Stomach (tissue), 9 donors: ENCODE data around the gene PMEPA1. TPM values are rescaled to one million over a fixed set of nuclear protein-coding genes. Genes with fewer than 3 reads are reported as not detected.

Source experiments
- DNase-seq, 2 donors: peaks; one replicate each; pipeline versions ENCODE4 v3.0.0 to v3.0.0-alpha.2; 2013 to 2019
- H3K27ac ChIP-seq, 5 donors: fragments of 200-600 bp in 4 of 5; sonication (generic) in 4 of 5; one replicate each; pipeline ENCODE4 v1.5.1; 2013 to 2019; ENCODE audit warnings: mild to moderate bottlenecking in 1 of 5, moderate library complexity in 1 of 5
- H3K27me3 ChIP-seq, 3 donors: fragments of 200-600 bp; sonication (generic); one replicate each; pipeline ENCODE4 v1.5.1; 2017 to 2019; ENCODE audit warnings: mixed run types in 1 of 3
- H3K36me3 ChIP-seq, 4 donors: fragments of 200-600 bp; sonication (generic); 1 replicate in 3 of 4; 2 replicates in 1 of 4; pipeline ENCODE4 v1.5.1; 2016 to 2019
- H3K4me1 ChIP-seq, 4 donors: fragments of 200-600 bp; sonication (generic); one replicate each; pipeline ENCODE4 v1.5.1; 2016 to 2019
- H3K4me3 ChIP-seq, 4 donors: fragments of 200-600 bp; sonication (generic) in 3 of 4; one replicate each; pipeline ENCODE4 v1.5.1; 2016 to 2019; ENCODE audit warnings: mild to moderate bottlenecking in 1 of 4
- H3K9me3 ChIP-seq, 4 donors: fragments of 200-600 bp; sonication (generic); one replicate each; pipeline ENCODE4 v1.5.1; 2016 to 2019
- CTCF ChIP-seq, 7 experiments: fragments of 450-650 bp in 4 of 7; fragments of 200-600 bp in 3 of 7; sonication (generic) in 3 of 7; IDR thresholded peaks; one replicate each; pipeline ENCODE4 v1.5.1; 2016 to 2019; ENCODE audit warnings: antibody characterized with exemption in 7 of 7, control low read depth in 2 of 7, mild to moderate bottlenecking in 1 of 7
- EP300 ChIP-seq: sonication (generic); formaldehyde crosslinking; IDR thresholded peaks from one replicate; pipeline ENCODE4 v1.6.1; 2017; ENCODE audit warnings: antibody characterized with exemption
- POLR2A ChIP-seq, 4 donors: fragments of 450-650 bp; IDR thresholded peaks; one replicate each; pipeline ENCODE4 v1.6.1; 2016; ENCODE audit warnings: antibody characterized with exemption in 4 of 4, control low read depth in 2 of 4, mild to moderate bottlenecking in 1 of 4, moderate library complexity in 1 of 4
- POLR2AphosphoS5 ChIP-seq, 3 donors: sonication (generic); formaldehyde crosslinking; IDR thresholded peaks; one replicate each; pipeline ENCODE4 v1.6.1; 2016; ENCODE audit warnings: antibody characterized with exemption in 3 of 3
- WGBS, 5 donors: extraction: QIAGEN DNeasy Blood & Tissue Kit in 3 of 5; methylation state at CpG; one replicate each; pipeline versions ENCODE4 v1.1.5 to v1.1.7; 2013 to 2018; 5-methylcytosine and 5-hydroxymethylcytosine counted together
- intact Hi-C: fragments of 100-400 bp; cut with DNase I; formaldehyde crosslinking; loops from one replicate; pipeline ENCODE4 v1.15.1; 2023; ENCODE audit warnings: low total_unique reads
- polyA plus RNA-seq, 3 donors: library from polyadenylated mRNA; stranded (reverse); fragments of 200-250 nt; gene quantifications; one replicate each; pipeline ENCODE4 v1.2.3, GENCODE V29; 2013
- total RNA-seq, 5 donors: library from RNA; depleted of rRNA; stranded (reverse); fragments of >200 nt; gene quantifications; one replicate each; pipeline versions ENCODE4 v1.1.0 to v1.2.3, GENCODE V29; 2014 to 2016
- donor health status: healthy with polysubstance abuse.
- donor health status: Bipolar disorder and iron deficiency.
- donor health status: healthy.

PMEPA1 gene
- total and polyA plus RNA-seq, 8 donors = 5.3 to 17.2 (median 8.0) TPM; not detected in 1

- TF ChIP-seq POLR2A (IDR thresholded peaks at IDR 0.05) (no peak), CTCF (IDR thresholded peaks at IDR 0.05) (no peak), EP300 (no peak), POLR2AphosphoS5 (IDR thresholded peaks at IDR 0.05) (no peak)
- 66 to 82% (median 80%) methylated on average over 3 to 4 of the region's 4 CpGs for WGBS, 5 donors
- no peaks in the 10 kb centered on the region for H3K27me3 ChIP-seq
- no peak for DNase-seq
- intact Hi-C loops = no loop called here
- no peaks in the 10 kb centered on the region for H3K4me1 ChIP-seq
- H3K4me3 ChIP-seq = no peak overlapping the region
- no peaks in the 10 kb centered on the region for H3K36me3 ChIP-seq
- H3K27ac ChIP-seq = no peak overlapping the region
- H3K9me3 ChIP-seq = no peaks in the 10 kb centered on the region
Measured at GRCh38 chr20:57728762-57729161, 18.9 kb upstream of the PMEPA1 start.

- no peak overlapping the region for H3K4me3 ChIP-seq
- WGBS, 5 donors = 65 to 87% (median 73%) methylated on average over 3 of the region's 3 CpGs
Measured at GRCh38 chr20:57727863-57728262, 18.0 kb upstream of the PMEPA1 start.

GRCh38 chr20:57725636-57726035, 15.8 kb upstream of the PMEPA1 start:
- intact Hi-C loops = no loop called here
- WGBS, 5 donors = 87 to 92% (median 88%) methylated on average over 7 to 9 of the region's 9 CpGs
- DNase-seq = no peak

More at GRCh38 chr20:57727863-57728262, 18.0 kb upstream of the PMEPA1 start:
- TF ChIP-seq POLR2A (IDR thresholded peaks at IDR 0.05) (no peak), POLR2AphosphoS5 (IDR thresholded peaks at IDR 0.05) (no peak), EP300 (no peak), CTCF (IDR thresholded peaks at IDR 0.05) (no peak)
- Histone ChIP-seq H3K4me1 (no peaks in the 10 kb centered on the region), H3K9me3 (no peaks in the 10 kb centered on the region), H3K36me3 (no peaks in the 10 kb centered on the region), H3K27me3 (no peaks in the 10 kb centered on the region), H3K27ac (no peak overlapping the region)
- intact Hi-C loops = no loop called here
- no peak for DNase-seq

GRCh38 chr20:57724610-57725405, 15.0 kb upstream of the PMEPA1 start:
- intact Hi-C loops = no loop called here
- H3K27ac ChIP-seq = no peak overlapping the region
- no peaks in the 10 kb centered on the region for H3K27me3 ChIP-seq
- no peaks in the 10 kb centered on the region for H3K9me3 ChIP-seq
- TF ChIP-seq EP300 (no peak), POLR2A (IDR thresholded peaks at IDR 0.05) (no peak), CTCF (IDR thresholded peaks at IDR 0.05) (no peak), POLR2AphosphoS5 (IDR thresholded peaks at IDR 0.05) (no peak)
- no peak overlapping the region for H3K4me3 ChIP-seq
- 78 to 85% (median 83%) methylated on average over 16 of the region's 16 CpGs for WGBS, 5 donors
- no peak for DNase-seq
- H3K4me1 ChIP-seq = no peaks in the 10 kb centered on the region
- H3K36me3 ChIP-seq = no peaks in the 10 kb centered on the region

More at GRCh38 chr20:57725636-57726035, 15.8 kb upstream of the PMEPA1 start:
- H3K4me1 ChIP-seq = no peaks in the 10 kb centered on the region
- no peak overlapping the region for H3K4me3 ChIP-seq
- no peaks in the 10 kb centered on the region for H3K27me3 ChIP-seq
- TF ChIP-seq POLR2A (IDR thresholded peaks at IDR 0.05) = no peak
- no peak for TF ChIP-seq POLR2AphosphoS5 (IDR thresholded peaks at IDR 0.05)
- no peak for TF ChIP-seq CTCF (IDR thresholded peaks at IDR 0.05)
- TF ChIP-seq EP300 = no peak
- H3K9me3 ChIP-seq = no peaks in the 10 kb centered on the region
- H3K36me3 ChIP-seq = no peaks in the 10 kb centered on the region
- no peak overlapping the region for H3K27ac ChIP-seq
